Coronary artery (tissue), 2 donors: ENCODE measurements around the gene NDST1.

Experiments used
- DNase-seq: peaks from one replicate; pipeline ENCODE4 v3.0.0-alpha.2; 2017; ENCODE audit warnings: low spot score
- H3K27ac ChIP-seq, 2 donors: fragments of 200-600 bp; sonication (generic); one replicate each; pipeline ENCODE4 v1.5.1; 2016 to 2019
- H3K4me3 ChIP-seq: fragments of 200-600 bp; sonication (generic); 2 replicates; pipeline ENCODE4 v1.5.1; 2016; ENCODE audit warnings: mild to moderate bottlenecking, moderate library complexity
- TF ChIP-seq, protein P1 (sequence below): fragments of 200-600 bp; sonication (generic); IDR thresholded peaks from one replicate; pipeline ENCODE4 v1.5.1; 2019; ENCODE audit warnings: antibody characterized with exemption

NDST1 gene

DNA sequence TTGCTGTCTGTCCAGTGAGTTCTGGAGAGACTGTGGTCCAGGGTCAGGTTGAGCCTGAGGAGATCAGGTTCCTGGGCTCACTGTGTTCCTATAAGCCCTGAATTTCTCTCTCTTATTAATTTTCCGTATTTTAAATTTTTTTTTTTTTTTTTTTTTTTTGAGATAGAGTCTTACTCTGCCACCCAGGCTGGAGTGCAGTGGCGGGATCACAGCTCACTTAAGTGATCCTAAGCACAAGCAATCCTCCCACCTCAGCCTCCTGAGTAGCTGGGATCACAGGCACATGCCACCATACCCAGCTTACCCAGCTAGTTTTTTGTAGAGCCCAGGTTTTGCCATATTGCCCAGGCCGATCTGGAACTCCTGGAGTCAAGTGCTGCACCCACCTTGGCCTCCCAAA lies 22.5 kb downstream of the NDST1 start:
- TF ChIP-seq, protein P1, sequence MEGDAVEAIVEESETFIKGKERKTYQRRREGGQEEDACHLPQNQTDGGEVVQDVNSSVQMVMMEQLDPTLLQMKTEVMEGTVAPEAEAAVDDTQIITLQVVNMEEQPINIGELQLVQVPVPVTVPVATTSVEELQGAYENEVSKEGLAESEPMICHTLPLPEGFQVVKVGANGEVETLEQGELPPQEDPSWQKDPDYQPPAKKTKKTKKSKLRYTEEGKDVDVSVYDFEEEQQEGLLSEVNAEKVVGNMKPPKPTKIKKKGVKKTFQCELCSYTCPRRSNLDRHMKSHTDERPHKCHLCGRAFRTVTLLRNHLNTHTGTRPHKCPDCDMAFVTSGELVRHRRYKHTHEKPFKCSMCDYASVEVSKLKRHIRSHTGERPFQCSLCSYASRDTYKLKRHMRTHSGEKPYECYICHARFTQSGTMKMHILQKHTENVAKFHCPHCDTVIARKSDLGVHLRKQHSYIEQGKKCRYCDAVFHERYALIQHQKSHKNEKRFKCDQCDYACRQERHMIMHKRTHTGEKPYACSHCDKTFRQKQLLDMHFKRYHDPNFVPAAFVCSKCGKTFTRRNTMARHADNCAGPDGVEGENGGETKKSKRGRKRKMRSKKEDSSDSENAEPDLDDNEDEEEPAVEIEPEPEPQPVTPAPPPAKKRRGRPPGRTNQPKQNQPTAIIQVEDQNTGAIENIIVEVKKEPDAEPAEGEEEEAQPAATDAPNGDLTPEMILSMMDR: no peak
- Histone ChIP-seq H3K27ac (no peak overlapping the region), H3K4me3 (no peak overlapping the region)
- DNase-seq: no peak

DNA sequence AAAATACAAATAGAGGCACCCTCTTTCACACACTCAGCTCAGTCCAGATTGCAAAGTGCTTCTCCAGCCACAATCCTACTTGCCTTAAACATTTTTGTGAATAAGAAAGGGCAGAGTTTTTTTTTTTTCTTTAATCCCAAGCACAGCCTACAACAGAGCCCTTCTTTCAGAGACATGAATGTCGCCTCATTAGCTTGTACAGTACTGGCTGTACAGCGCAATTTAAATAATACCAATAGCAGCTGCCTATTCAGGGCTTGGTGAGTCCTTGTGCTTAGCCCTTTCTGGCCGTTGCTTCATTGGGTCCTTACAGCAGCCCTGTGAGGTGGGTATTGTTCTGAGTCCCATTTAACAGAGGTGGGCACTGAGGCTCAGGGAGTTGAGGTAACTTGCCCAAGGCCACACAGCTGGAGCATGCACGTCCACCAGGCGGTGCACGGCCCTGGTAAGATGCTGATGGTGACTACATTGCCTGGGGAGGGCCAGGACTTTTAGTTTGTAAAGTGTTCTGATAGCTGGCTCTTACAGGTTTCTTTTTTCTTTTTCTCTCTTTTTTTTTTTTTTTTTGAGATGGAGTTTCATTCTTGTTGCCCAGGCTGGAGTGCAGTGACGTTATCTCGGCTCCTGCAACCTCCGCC lies 23.1 kb downstream of the NDST1 start:
- TF ChIP-seq, protein P1: no peak
- Histone ChIP-seq H3K27ac (no peak overlapping the region), H3K4me3 (no peak overlapping the region)
- DNase-seq: no peak

DNA sequence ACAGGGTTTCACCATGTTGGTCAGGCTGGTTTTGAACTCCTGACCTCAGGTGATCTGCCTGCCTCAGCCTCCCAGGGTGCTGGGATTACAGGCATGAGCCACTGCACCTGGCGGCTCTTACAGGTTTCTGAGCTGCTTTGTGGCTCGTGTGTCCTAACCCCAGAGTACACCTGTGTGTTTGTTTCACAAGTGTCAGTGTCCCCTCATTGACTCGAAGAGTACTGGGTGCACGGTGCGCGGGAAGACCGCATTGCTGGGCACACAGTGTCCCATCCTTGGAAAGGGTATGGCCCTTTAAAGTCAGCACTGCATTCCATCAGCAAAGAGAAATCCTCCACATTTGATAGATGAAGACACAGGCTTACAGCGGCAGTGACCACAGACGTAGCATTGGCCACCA lies 23.8 kb downstream of the NDST1 start:
- Histone ChIP-seq H3K4me3 (no peak overlapping the region), H3K27ac (no peak overlapping the region)
- no peak for DNase-seq
- TF ChIP-seq, protein P1: no peak

DNA sequence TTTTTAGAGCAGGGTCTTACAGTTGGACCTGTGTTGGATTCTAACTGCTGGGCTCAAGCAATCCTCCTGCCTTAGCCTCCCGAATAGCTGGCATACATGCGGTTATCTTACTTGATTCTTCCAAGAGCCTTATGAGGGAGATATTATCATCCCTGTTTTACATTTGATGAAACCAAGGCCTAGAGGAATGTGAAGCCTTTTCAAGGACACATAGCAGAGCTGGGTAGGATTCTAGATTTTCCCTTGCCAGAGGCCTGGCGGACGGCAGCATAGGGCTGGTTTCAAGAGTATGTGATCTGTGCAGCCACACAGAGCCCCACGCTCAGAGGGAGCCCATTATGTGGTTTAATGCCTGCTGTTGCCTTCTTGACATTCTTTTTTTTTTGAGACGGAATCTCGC lies 24.2 kb downstream of the NDST1 start:
- DNase-seq: no peak
- no peak overlapping the region for H3K27ac ChIP-seq
- no peak overlapping the region for H3K4me3 ChIP-seq
- TF ChIP-seq, protein P1: no peak

DNA sequence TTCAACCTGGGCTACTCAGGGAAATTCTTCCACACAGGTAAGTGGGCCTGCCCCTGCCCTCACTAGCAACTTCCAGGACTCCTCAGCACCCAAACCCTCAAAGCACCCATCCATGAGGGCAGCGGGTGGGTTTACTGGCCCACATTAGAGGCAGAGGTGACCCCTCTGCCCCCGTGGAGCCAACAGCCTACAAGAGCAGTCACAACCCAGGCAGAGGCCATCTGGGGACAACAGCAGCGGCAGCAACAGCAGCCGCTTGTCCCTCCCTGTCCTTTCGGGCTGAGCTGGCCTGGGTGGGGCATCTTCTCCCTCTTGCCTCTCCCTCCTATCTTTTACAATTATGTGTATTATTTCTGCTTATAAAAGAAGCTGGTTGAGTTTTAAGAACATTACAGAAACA lies 25.1 kb downstream of the NDST1 start:
- peak overlapping the region in 1 of 2 donors; percentile 3 for H3K27ac ChIP-seq
- no peak overlapping the region for H3K4me3 ChIP-seq
- DNase-seq: no peak
- TF ChIP-seq, protein P1: no peak

DNA sequence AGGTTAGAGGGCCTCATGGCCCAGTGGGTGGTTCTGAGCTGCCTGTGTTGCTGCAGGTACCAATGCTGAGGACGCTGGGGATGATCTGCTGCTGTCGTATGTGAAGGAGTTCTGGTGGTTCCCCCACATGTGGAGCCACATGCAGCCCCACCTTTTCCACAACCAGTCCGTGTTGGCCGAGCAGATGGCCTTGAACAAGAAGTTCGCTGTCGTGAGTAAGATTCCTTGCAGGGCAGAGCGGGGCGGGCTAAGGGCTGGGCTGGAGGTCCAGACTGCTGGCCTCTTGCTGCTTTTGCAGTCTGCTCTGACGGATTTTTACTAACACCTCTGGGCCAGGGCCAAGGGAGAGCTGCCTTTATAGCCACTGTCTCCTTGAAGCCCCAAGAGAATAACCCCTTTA lies 26.9 kb downstream of the NDST1 start:
- Histone ChIP-seq H3K4me3 (no peak overlapping the region), H3K27ac (no peak overlapping the region)
- TF ChIP-seq, protein P1: no peak

DNA sequence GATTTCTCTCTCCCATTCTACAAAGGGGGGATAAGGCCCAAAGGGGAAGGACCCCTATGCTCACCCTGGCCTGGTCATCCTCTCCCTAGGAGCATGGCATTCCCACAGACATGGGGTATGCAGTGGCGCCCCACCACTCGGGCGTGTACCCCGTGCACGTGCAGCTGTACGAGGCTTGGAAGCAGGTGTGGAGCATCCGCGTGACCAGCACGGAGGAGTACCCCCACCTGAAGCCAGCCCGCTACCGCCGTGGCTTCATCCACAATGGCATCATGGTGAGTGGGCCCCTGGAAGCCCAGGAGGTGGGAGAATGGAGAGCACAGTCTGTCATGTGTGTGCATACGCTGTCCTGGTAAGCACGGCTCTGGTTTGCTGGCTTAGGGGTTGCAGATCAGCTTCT lies 27.7 kb downstream of the NDST1 start:
- Histone ChIP-seq H3K27ac (no peak overlapping the region), H3K4me3 (no peak overlapping the region)
- DNase-seq: no peak
- TF ChIP-seq, protein P1: no peak

More for the DNA sequence above, 26.9 kb downstream of the NDST1 start:
- no peak for DNase-seq
